HepG2 (cell line): ENCODE data around the gene CD7. TPM values are rescaled to one million over a fixed set of nuclear protein-coding genes. Genes with fewer than 3 reads are reported as not detected.

ENCODE experiments used
- AHR ChIP-seq: IDR thresholded peaks from 2 replicates; pipeline ENCODE4 v1.6.1; 2018; ENCODE audit warnings: missing genetic modification reagents, missing compliant biosample characterization
- BRF2 ChIP-seq: sonication (generic); formaldehyde crosslinking; IDR thresholded peaks from 2 replicates; pipeline ENCODE4 v1.8.1; 2022; ENCODE audit warnings: mild to moderate bottlenecking, missing genetic modification reagents
- CSRNP1 ChIP-seq: sonication (generic); formaldehyde crosslinking; IDR thresholded peaks from 2 replicates; pipeline ENCODE4 v1.8.1; 2023; ENCODE audit warnings: mild to moderate bottlenecking, missing genetic modification reagents
- GTF3A ChIP-seq: sonication (generic); formaldehyde crosslinking; conservative IDR thresholded peaks from 2 replicates; pipeline ENCODE4 v1.4.0; 2020; ENCODE audit warnings: mild to moderate bottlenecking, missing genetic modification reagents
- HDAC2 ChIP-seq: sonication (generic); formaldehyde crosslinking; IDR thresholded peaks from 2 replicates; pipeline ENCODE4 v1.4.0; 2020; ENCODE audit warnings: missing genetic modification reagents
- HIC2 ChIP-seq: sonication (generic); formaldehyde crosslinking; IDR thresholded peaks from 2 replicates; pipeline ENCODE4 v1.9.0; 2022; ENCODE audit warnings: low read depth, missing genetic modification reagents
- HNF4A ChIP-seq: sonication (generic); formaldehyde crosslinking; IDR thresholded peaks from 2 replicates; pipeline ENCODE4 v1.4.0; 2020; ENCODE audit warnings: missing genetic modification reagents
- JUNB ChIP-seq: sonication (generic); formaldehyde crosslinking; IDR thresholded peaks from 2 replicates; pipeline ENCODE4 v1.8.0; 2022; ENCODE audit warnings: missing genetic modification reagents, mild to moderate bottlenecking, borderline replicate concordance
- MTA3 ChIP-seq: sonication (generic); formaldehyde crosslinking; IDR thresholded peaks from 2 replicates; pipeline ENCODE4 v1.4.0; 2020; ENCODE audit warnings: missing genetic modification reagents
- NCOA5 ChIP-seq: sonication (generic); formaldehyde crosslinking; IDR thresholded peaks from 2 replicates; pipeline ENCODE4 v1.4.0; 2020; ENCODE audit warnings: missing genetic modification reagents
- NCOR1 ChIP-seq: fragments of 200-600 bp; sonication (generic); IDR thresholded peaks from 2 replicates; pipeline ENCODE4 v1.7.0; 2017; ENCODE audit warnings: antibody characterized with exemption, low read length, borderline replicate concordance
- NFE2L2 ChIP-seq: fragments of 150-350 bp; IDR thresholded peaks from 2 replicates; pipeline ENCODE4 v1.6.1; 2014; ENCODE audit warnings: low read length
- RCOR2 ChIP-seq: IDR thresholded peaks from 2 replicates; pipeline ENCODE4 v1.6.1; 2016; ENCODE audit warnings: missing biosample characterization, missing genetic modification reagents
- SIX1 ChIP-seq: sonication (generic); formaldehyde crosslinking; IDR thresholded peaks from 2 replicates; pipeline ENCODE4 v1.4.0; 2020; ENCODE audit warnings: missing genetic modification reagents, borderline replicate concordance
- SNAPC2 ChIP-seq: sonication (generic); formaldehyde crosslinking; IDR thresholded peaks from 2 replicates; pipeline ENCODE4 v1.8.1; 2022; ENCODE audit warnings: mild to moderate bottlenecking, missing genetic modification reagents
- SOX6 ChIP-seq, 2 experiments: fragments of 450-650 bp in 1 of 2; sonication (generic) in 1 of 2; formaldehyde crosslinking in 1 of 2; IDR thresholded peaks; 2 replicates each; pipeline versions ENCODE4 v1.4.0 to v1.6.1; 2017 to 2020; ENCODE audit warnings: antibody characterized with exemption in 1 of 2, mild to moderate bottlenecking in 1 of 2, missing genetic modification reagents in 1 of 2
- TAF1 ChIP-seq: sonication (generic); formaldehyde crosslinking; IDR thresholded peaks from 2 replicates; pipeline ENCODE4 v1.4.0; 2020; ENCODE audit warnings: missing genetic modification reagents
- YEATS2 ChIP-seq: sonication (generic); formaldehyde crosslinking; IDR thresholded peaks from 2 replicates; pipeline ENCODE4 v1.4.0; 2020; ENCODE audit warnings: missing genetic modification reagents, borderline replicate concordance
- ZNF160 ChIP-seq: sonication (generic); formaldehyde crosslinking; IDR thresholded peaks from 2 replicates; pipeline ENCODE4 v1.8.0; 2022; ENCODE audit warnings: mild to moderate bottlenecking, inconsistent platforms, missing genetic modification reagents
- ZNF224 ChIP-seq: sonication (generic); formaldehyde crosslinking; IDR thresholded peaks from 2 replicates; pipeline ENCODE4 v1.5.0; 2020; ENCODE audit warnings: mild to moderate bottlenecking, missing genetic modification reagents
- ZNF740 ChIP-seq: sonication (generic); formaldehyde crosslinking; IDR thresholded peaks from 2 replicates; pipeline ENCODE4 v1.4.0; 2020; ENCODE audit warnings: missing genetic modification reagents
- ZSCAN20 ChIP-seq: sonication (generic); formaldehyde crosslinking; IDR thresholded peaks from 2 replicates; pipeline ENCODE4 v1.4.0; 2020; ENCODE audit warnings: missing genetic modification reagents, mild to moderate bottlenecking, borderline replicate concordance
- ZSCAN5A ChIP-seq: sonication (generic); formaldehyde crosslinking; IDR thresholded peaks from 2 replicates; pipeline ENCODE4 v1.8.0; 2022; ENCODE audit warnings: mild to moderate bottlenecking, missing genetic modification reagents, borderline replicate concordance
- polyA plus RNA-seq, 8 experiments: library from polyadenylated mRNA; depleted of rRNA in 3 of 8; stranded (reverse) in 7 of 8; unstranded in 1 of 8; fragments of >200 nt; fragmentation: Illumina TruSeq in 4 of 8; extraction: Trizol in 4 of 8; gene quantifications; 2 replicates each; pipeline versions ENCODE4 v1.2.1 to v1.2.3, GENCODE V29; 2011 to 2016; ENCODE audit warnings: low read depth in 4 of 8, missing spikeins in 1 of 8, mixed read lengths in 1 of 8; ENCODE audit not compliant: insufficient read depth in 1 of 8
- total RNA-seq, 5 experiments: library from RNA; depleted of rRNA; stranded (reverse); fragments of >200 nt; fragmentation: Illumina TruSeq; extraction: Trizol; gene quantifications; 2 replicates each; pipeline ENCODE4 v1.2.3, GENCODE V29; 2016; ENCODE audit warnings: low read depth in 1 of 5

Gene CD7
- total and polyA plus RNA-seq, 2 of the 13 experiments (the other 11 are each of a cell fraction or from before 2014, with no cell fraction given): 67.6 to 76.4 TPM

GRCh38 chr17:82346342-82347300 lies 29.2 kb upstream of the CD7 start (continued):
- no peak; the same call in 1 of the 2 replicates for TF ChIP-seq JUNB (CRISPR knock-in tag)
- no peak for TF ChIP-seq ZNF224 (CRISPR knock-in tag)
- peak; percentile 62 for TF ChIP-seq TAF1 (CRISPR knock-in tag)
- TF ChIP-seq ZSCAN5A (CRISPR knock-in tag): peak; percentile 63; the same call in 1 of the 2 replicates
- peak; percentile 90 for TF ChIP-seq NCOR1
- peak; percentile 84; the same call in 1 of the 2 replicates for TF ChIP-seq GTF3A (CRISPR knock-in tag)
- TF ChIP-seq HNF4A (CRISPR knock-in tag): peak; percentile 90
- peak; percentile 73; the same call in 1 of the 2 replicates for TF ChIP-seq CSRNP1 (CRISPR knock-in tag)
- TF ChIP-seq ZNF160 (CRISPR knock-in tag): peak; percentile 86
- 0 out of 2 replicates have a peak, but pooled peaks have one; percentile 78 for TF ChIP-seq ZSCAN20 (CRISPR knock-in tag)
- TF ChIP-seq SNAPC2: 0 out of 2 replicates have a peak, but pooled peaks have one; percentile 28
- peak; percentile 81; the same call in 1 of the 2 replicates for TF ChIP-seq BRF2 (CRISPR knock-in tag)
- no peak for TF ChIP-seq MTA3
- peak; percentile 53; the same call in 1 of the 2 replicates for TF ChIP-seq HIC2 (CRISPR knock-in tag)
- TF ChIP-seq AHR (CRISPR knock-in tag): peak; percentile 21
- TF ChIP-seq RCOR2 (CRISPR knock-in tag): peak; percentile 82
- peak; percentile 99 for TF ChIP-seq HDAC2
- peak; percentile 66; the same call in 1 of the 2 replicates for TF ChIP-seq ZNF740 (CRISPR knock-in tag)
- TF ChIP-seq NCOA5 (CRISPR knock-in tag): no peak
- peak; percentile 78; the same call in 1 of the 2 replicates for TF ChIP-seq SIX1
- peak; percentile 89; the same call in 1 of the 2 replicates for TF ChIP-seq YEATS2 (CRISPR knock-in tag)
- TF ChIP-seq SOX6 (IDR thresholded peaks at IDR 0.05): peak; percentile 95
- TF ChIP-seq SOX6 (CRISPR knock-in tag; IDR thresholded peaks at IDR 0.05): peak; percentile 100
- no peak for TF ChIP-seq NFE2L2
